HG03521 (cell line): Measurements from ENCODE around the gene COL27A1.

Source experiments
- ATAC-seq: cut with Tn5 transposase; IDR thresholded peaks from one replicate; pipeline ENCODE4 v1.9.1; 2021; ENCODE audit warnings: mild to moderate bottlenecking, moderate library complexity; ENCODE audit not compliant: unreplicated experiment

Gene COL27A1

GRCh38 chr9:114166103-114166470 lies 10.8 kb downstream of the COL27A1 start:
- no peak for ATAC-seq

GRCh38 chr9:114166614-114167572 lies 11.6 kb downstream of the COL27A1 start:
- ATAC-seq: no peak

- no peak for ATAC-seq
Observed at GRCh38 chr9:114167591-114168091, 12.3 kb downstream of the COL27A1 start.

DNA sequence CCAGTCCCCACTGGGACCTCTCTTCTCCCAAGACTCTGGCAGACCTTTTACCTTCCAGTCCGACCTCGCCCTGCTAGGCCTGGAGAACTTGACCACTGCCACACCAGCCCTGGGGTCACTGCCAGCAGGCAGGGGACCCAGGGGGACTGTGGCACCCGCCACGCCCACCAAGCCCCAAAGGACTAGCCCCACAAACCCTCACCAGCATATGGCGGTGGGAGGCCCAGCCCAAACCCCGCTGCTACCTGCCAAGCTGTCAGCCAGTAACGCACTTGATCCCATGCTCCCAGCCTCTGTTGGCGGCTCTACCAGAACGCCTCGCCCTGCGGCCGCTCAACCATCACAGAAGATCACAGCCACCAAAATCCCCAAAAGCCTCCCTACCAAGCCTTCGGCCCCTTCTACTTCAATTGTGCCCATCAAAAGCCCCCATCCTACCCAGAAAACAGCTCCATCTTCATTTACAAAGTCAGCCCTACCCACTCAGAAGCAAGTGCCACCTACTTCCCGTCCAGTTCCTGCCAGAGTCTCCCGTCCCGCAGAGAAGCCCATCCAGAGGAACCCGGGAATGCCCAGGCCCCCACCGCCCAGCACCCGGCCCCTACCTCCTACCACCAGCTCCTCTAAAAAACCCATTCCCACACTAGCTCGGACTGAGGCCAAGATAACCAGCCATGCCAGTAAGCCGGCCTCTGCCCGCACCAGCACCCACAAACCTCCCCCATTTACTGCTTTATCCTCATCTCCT lies 13.1 kb downstream of the COL27A1 start:
- no peak for ATAC-seq

- ATAC-seq: no peak
Observed at GRCh38 chr9:114169029-114169951, 14.0 kb downstream of the COL27A1 start.

DNA sequence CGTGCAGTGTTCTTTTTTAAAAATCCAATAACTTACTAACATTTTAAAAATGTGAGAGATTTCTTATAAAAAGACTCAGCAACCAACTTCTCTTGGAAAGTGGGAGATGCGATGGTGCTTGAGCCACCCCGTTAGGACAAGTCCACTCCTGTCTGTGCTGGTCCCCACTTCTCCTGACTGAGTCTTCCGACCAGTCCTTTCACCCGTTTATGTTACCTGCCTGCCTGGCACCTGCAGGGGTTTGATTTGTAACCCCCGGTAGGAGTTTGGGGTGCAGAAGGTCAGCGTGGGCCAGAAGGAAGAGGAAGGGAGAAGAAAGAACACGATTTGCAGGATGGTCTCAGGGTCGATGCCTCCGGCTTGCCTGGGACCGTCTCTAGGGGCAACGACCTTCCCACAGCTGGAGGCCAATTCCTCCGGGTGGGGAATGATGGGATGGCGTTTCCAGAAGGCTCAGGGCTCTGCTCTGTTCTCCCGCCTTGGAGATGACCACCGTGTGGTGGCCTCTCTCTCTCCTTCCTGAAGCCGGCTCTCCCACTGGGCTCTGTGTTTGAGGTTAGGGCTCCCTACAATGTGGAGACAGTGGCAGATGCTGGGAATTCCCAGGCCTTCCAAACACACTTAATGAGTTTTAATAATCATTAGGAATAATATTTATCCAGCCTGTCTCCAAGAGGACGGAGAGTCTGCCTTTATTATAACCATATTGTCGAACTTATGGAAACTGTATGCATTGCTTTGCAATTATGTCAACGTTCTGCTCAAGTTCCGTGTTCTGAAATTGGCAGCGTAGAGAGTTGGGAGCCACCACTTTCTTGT lies 14.8 kb downstream of the COL27A1 start:
- no peak for ATAC-seq

DNA sequence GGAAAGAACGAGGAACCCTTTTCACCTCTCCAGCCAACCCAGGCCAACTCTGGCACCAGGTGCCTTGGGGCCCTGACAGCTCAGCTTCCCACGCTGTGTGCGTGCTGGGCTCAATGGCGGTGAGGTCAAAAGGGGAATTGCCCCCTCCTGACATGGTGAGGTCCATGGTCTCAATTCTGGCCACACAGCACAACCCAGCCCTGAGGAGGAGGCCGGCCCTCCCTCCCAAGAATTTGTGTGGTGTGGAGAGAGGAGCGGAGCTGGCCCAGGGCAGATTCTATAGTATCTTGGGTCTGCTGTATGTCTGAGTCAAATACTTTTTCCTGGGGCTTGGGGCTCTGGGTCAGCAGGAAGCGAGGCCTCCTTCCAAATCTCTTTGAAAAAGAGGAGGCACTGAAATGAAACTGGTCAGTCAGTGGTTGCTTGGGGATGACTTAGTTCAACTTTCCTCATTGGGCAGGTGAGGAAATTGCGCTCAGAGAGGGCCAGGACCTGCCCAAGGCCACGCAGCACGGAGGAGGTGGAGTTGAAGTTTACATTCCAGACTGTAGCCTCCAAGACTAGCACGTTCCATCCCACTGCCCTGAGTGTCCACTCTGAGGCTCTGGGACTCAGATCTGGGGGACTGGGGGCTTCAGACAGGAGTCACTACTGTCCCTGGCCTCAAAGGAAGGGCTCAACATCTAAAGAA lies 15.6 kb downstream of the COL27A1 start:
- no peak for ATAC-seq

- ATAC-seq: no peak
Observed at GRCh38 chr9:114171500-114171899, 16.2 kb downstream of the COL27A1 start.

GRCh38 chr9:114172981-114173833 lies 17.9 kb downstream of the COL27A1 start:
- no peak for ATAC-seq

- ATAC-seq: no peak
Observed at GRCh38 chr9:114174557-114174875, 19.2 kb downstream of the COL27A1 start.

DNA sequence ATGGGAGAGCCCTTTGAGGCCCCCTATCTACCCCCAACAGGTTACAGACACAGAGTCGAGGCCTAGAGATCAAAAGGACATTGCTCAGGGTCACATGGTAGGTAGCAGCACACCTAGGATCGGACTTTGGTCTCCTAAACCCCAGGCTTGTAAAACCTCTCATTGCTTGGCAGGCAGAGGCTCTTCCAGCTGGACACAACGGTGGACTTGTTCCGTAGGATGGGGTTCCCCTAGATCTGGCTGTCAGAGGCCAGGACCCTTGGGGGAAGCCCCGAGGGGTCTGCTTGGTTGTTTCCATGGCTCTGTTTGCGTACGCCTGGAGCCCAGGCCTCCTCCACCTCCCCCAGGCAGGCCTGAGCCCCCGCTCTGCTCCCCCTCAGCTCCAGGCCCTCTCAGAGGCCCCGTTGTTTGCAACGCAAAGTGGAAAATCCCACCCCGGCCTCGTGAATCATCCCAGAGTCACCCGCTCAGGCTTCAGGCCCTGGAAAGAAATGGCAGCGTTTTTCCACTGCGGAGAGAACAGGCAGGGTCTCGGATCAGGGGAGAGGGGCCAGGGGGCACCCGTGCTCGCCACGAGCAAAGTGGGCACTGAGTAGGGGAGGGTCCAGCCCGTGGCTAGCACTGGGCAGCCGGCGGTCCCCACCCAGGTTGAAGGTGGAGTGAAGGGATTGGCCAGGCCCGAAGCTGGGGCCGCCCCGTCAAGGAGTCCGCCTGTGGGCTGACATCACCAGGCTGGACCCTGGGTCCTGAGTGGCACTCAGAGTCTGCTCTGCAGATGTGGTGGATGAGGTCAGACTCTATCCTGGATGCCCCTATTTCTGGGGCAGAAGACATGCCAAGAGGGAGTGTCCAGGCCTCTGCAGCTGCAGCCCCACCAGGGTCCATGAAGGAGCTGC lies 19.8 kb downstream of the COL27A1 start:
- ATAC-seq: no peak

GRCh38 chr9:114176624-114177291 lies 21.4 kb downstream of the COL27A1 start:
- ATAC-seq: no peak

DNA sequence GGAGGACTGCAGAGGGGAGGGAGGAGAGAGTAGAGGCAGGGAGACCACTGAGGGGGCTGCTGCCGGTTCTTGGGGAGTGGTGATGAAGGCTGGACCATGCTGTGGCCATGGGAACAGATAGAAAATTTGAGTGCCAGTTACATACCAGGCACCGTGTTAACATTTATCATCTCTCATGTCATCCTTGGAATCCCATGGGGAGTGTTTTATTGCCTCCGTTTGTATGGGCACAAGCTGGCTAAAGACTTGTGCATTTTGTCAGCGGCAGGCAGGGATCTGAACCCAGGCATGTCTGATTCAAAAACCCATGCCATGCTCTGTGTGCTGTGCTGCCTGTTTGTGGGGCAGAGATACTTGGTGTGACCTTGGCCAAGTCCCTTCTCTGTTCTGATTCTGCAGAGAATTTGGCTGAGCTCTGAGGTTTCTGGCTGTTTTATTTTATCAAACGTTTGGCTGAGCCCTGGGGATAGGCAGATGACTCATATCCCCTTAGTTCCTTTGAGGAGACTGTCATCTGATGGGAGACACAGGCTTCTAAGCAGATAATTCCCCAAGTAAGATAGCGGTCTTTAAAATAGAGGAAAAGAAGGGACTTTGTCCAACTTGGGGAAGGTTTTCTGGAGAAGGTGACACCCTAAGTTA lies 22.2 kb downstream of the COL27A1 start:
- ATAC-seq: no peak

DNA sequence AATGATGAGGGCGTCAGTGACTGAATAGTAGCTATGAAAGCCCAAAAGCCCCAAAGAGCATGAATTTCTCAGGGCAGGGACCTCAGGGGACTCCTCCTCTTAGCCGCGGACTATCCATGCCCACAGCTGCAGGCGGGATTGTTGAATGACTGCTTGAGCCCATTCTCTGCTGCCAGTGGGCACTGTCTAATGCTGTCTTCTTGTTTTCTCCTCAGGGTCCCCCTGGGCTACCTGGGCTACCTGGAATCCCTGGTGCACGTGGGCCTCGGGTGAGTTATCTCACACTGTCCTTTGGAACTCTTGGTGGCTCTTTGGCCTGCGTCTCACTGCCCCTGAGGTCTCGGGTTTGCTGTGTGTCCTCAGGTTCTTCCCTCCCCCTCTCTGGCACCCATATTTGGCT lies 22.7 kb downstream of the COL27A1 start:
- ATAC-seq: no peak

- ATAC-seq: no peak
Observed at GRCh38 chr9:114178756-114179450, 23.6 kb downstream of the COL27A1 start.

DNA sequence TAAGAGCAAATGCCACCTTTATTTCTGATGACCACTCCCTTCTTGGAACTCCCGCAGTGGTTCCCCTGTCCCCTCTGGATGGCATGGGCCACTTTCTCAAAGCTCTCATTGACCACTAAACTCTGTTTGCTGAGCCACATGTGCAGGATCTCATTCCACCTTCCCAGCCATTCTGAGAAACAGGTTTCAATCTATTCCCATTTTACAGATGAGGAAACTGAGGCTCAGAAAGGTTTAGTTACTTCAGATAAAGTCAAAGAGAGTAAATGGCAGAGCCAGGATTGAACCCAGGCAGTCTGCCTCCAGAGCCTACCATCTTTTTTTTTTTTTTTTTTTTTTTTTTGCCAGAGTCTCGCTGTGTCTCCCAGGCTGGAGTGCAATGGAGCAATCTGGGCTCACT lies 24.2 kb downstream of the COL27A1 start:
- ATAC-seq: no peak
